Adipocyte (in vitro differentiated cells): ENCODE measurements around the gene CAMTA1.

Experiments
- DNase-seq: peaks from one replicate; pipeline ENCODE4 v3.0.0-alpha.2; 2015; ENCODE audit warnings: low read depth
- H3K27me3 ChIP-seq: replicated peaks from 2 replicates; pipeline ENCODE4 v1.7.0; 2013; ENCODE audit warnings: mild to moderate bottlenecking, low read length, moderate library complexity; ENCODE audit not compliant: control insufficient read depth, insufficient read depth
- H3K36me3 ChIP-seq: 2 replicates; pipeline ENCODE4 v1.7.0; 2013; ENCODE audit warnings: low read length, mild to moderate bottlenecking, moderate library complexity; ENCODE audit not compliant: control insufficient read depth, insufficient read depth, severe bottlenecking
- H3K4me1 ChIP-seq: 2 replicates; pipeline ENCODE4 v1.7.0; 2013; ENCODE audit warnings: mild to moderate bottlenecking, low read length, moderate library complexity; ENCODE audit not compliant: control insufficient read depth, insufficient read depth
- H3K4me3 ChIP-seq: 2 replicates; pipeline ENCODE4 v1.7.0; 2013; ENCODE audit warnings: mild to moderate bottlenecking, low read length, moderate library complexity
- H3K9ac ChIP-seq: 2 replicates; pipeline ENCODE4 v1.7.0; 2013; ENCODE audit warnings: mild to moderate bottlenecking, low read length, moderate library complexity
- H3K9me3 ChIP-seq: 2 replicates; pipeline ENCODE4 v1.7.0; 2013; ENCODE audit warnings: mild to moderate bottlenecking, low read length, moderate library complexity; ENCODE audit not compliant: control insufficient read depth

The CAMTA1 gene

DNA sequence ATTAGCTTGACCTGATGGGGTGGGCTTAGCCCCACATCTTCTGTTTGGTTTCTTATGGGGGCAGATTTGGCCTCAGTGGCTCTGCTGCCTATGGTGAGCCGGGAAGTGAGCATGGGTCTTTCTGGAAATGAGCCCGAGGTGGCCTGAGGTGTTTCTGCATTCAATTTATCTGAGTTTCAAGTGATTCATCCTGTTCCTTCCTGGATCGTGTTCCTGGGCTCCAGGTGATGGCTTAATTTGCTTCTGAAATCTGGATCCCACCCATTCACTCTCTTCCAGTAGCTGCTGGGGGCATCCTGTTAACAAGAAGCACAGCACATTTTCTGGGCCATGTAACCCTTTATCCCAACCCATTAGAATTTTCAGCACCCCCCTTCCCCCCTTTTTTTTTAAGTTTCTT, 324.6 kb downstream of the CAMTA1 start:
- no peak for DNase-seq
- Histone ChIP-seq H3K4me3 (no peak overlapping the region), H3K9me3 (peaks cover 9% of the 10 kb centered on the region), H3K27me3 (peaks cover 38% of the 10 kb centered on the region), H3K4me1 (no peaks in the 10 kb centered on the region), H3K9ac (no peak overlapping the region), H3K36me3 (no peaks in the 10 kb centered on the region)

GRCh38 chr1:7110321-7110720, 325.1 kb downstream of the CAMTA1 start:
- H3K9me3 ChIP-seq: peaks cover 9% of the 10 kb centered on the region
- no peak overlapping the region for H3K9ac ChIP-seq
- H3K36me3 ChIP-seq: no peaks in the 10 kb centered on the region
- DNase-seq: no peak
- H3K27me3 ChIP-seq: peaks cover 38% of the 10 kb centered on the region
- H3K4me3 ChIP-seq: no peak overlapping the region
- H3K4me1 ChIP-seq: no peaks in the 10 kb centered on the region

DNA sequence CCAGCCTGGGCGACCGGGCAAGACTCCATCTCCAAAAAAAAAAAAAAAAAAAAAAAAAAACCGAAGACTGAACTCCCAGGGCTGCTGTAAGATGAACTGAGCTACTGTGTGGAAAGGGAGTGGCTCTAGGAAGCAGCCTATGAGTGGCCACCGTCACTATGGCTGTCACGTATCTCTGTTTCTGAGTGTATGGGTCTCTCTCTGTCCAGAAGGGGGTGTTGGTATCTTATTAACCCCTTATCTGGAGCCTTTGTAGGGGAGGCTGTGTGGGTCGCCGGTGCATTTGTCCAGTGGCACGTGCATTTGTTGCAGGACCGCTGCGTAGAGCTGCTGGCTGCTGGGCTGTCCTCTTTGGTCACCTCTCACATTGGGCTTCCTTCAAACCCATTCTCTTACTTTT, 326.6 kb downstream of the CAMTA1 start:
- Histone ChIP-seq H3K4me1 (no peaks in the 10 kb centered on the region), H3K9ac (no peak overlapping the region), H3K36me3 (no peaks in the 10 kb centered on the region), H3K9me3 (peaks cover 13% of the 10 kb centered on the region), H3K27me3 (peaks cover 35% of the 10 kb centered on the region), H3K4me3 (no peak overlapping the region)
- no peak for DNase-seq

DNA sequence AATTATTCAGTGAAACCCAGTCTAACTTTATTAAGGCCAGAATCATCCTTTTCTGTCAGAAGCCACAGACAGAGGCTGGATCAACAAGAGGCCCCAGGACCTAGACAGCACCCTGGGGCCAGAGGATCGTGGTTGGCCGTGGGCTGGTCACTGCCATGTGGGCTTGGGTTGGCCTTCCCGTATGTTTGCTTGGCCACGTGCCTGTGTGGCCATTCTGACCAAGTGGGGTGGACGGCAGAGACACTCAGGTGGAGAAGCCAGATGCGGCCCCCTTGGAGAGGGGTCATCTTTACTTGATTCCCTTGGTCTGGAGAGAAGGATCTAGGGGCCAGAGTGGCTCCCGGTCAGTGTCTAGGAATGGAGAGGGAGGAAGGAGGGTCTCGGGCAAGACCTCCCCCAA, 327.9 kb downstream of the CAMTA1 start:
- Histone ChIP-seq H3K27me3 (peaks cover 23% of the 10 kb centered on the region), H3K36me3 (no peaks in the 10 kb centered on the region), H3K4me3 (no peak overlapping the region), H3K9me3 (peaks cover 13% of the 10 kb centered on the region), H3K9ac (no peak overlapping the region), H3K4me1 (peaks cover 9% of the 10 kb centered on the region)
- DNase-seq: no peak

- Histone ChIP-seq H3K27me3 (peaks cover 17% of the 10 kb centered on the region), H3K9me3 (peaks cover 7% of the 10 kb centered on the region), H3K9ac (no peak overlapping the region), H3K4me1 (peaks cover 9% of the 10 kb centered on the region), H3K4me3 (no peak overlapping the region), H3K36me3 (no peaks in the 10 kb centered on the region)
- no peak for DNase-seq
These were observed 328.6 kb downstream of the CAMTA1 start for GRCh38 chr1:7113822-7114221.

DNA sequence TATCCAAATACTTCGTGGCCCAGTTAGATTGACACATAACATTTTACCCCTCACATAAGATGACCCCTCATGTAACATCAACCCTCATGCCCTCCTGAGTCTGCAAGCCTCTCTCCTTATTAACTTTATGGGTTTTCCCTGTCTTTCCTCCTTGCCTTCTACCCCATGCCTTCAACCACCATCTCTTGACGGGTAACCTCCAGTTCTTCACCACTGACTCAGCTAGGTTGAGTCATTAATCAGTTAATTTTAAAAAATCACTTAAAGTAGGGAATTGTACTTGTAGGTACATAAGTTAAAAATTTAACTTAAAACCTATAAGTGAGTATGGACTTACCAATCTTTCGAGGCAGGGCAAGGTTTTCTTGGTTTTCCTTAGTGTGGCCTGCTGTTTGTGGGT, 330.7 kb downstream of the CAMTA1 start:
- Histone ChIP-seq H3K9ac (no peak overlapping the region), H3K36me3 (no peaks in the 10 kb centered on the region), H3K4me3 (no peak overlapping the region), H3K9me3 (peaks cover 4% of the 10 kb centered on the region), H3K27me3 (peaks cover 13% of the 10 kb centered on the region), H3K4me1 (peaks cover 9% of the 10 kb centered on the region)
- no peak for DNase-seq

- Histone ChIP-seq H3K36me3 (no peaks in the 10 kb centered on the region), H3K4me3 (peak overlapping the region; percentile 36)
- DNase-seq: peak; percentile 83
These were observed 332.4 kb downstream of the CAMTA1 start for GRCh38 chr1:7117399-7118281.

DNA sequence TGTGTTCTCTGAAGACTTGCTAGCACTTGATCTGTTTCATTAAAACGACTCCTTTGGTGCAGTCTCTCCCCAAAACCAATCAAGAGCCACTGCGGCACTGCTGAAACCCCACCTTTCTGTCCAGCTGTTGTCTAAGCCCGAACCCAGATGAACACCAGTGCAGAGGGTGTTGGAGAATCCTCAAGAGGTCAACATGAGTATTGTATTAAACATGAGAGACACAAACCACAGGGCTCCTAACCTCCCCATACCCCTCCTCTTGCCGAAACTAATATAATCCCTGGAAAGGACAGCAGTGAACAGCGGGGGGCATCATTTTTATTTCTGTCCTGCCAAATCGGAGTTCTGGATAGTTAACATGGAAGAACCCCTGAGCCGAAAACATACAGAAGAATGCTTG, 333.9 kb downstream of the CAMTA1 start:
- Histone ChIP-seq H3K4me1 (peaks cover 9% of the 10 kb centered on the region), H3K27me3 (peaks cover 25% of the 10 kb centered on the region), H3K4me3 (no peak overlapping the region), H3K9ac (no peak overlapping the region), H3K36me3 (no peaks in the 10 kb centered on the region), H3K9me3 (peaks cover 4% of the 10 kb centered on the region)
- DNase-seq: no peak

More at GRCh38 chr1:7117399-7118281, 332.4 kb downstream of the CAMTA1 start:
- H3K9ac ChIP-seq: no peak overlapping the region
- peaks cover 9% of the 10 kb centered on the region for H3K4me1 ChIP-seq
- H3K27me3 ChIP-seq: peaks cover 13% of the 10 kb centered on the region
- peaks cover 4% of the 10 kb centered on the region for H3K9me3 ChIP-seq

GRCh38 chr1:7120863-7121621, 335.8 kb downstream of the CAMTA1 start:
- Histone ChIP-seq H3K4me1 (peaks cover 9% of the 10 kb centered on the region), H3K9ac (no peak overlapping the region), H3K4me3 (no peak overlapping the region), H3K9me3 (no peaks in the 10 kb centered on the region), H3K36me3 (no peaks in the 10 kb centered on the region), H3K27me3 (peaks cover 31% of the 10 kb centered on the region)
- DNase-seq: no peak

DNA sequence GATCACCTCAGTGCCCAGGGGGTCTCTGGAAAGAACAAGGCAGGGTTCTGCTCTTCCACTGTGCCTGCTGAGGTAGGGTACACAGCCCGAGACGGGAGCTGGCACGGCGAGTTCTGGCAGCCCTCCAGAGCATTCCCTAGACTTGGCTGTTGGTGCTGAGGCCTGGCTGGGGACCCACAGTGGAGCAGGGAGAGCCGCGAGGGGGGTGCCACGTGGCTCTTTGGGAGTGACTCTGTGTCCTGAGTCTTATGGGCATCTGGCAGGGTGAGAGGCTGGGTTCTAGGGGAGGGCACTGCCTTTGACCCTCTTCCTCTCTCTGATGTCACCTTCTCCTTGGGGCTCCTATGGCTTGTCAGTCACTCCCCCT, 336.4 kb downstream of the CAMTA1 start:
- Histone ChIP-seq H3K9ac (no peak overlapping the region), H3K4me1 (peaks cover 9% of the 10 kb centered on the region), H3K36me3 (no peaks in the 10 kb centered on the region), H3K4me3 (no peak overlapping the region), H3K9me3 (no peaks in the 10 kb centered on the region), H3K27me3 (peaks cover 31% of the 10 kb centered on the region)
- no peak for DNase-seq

DNA sequence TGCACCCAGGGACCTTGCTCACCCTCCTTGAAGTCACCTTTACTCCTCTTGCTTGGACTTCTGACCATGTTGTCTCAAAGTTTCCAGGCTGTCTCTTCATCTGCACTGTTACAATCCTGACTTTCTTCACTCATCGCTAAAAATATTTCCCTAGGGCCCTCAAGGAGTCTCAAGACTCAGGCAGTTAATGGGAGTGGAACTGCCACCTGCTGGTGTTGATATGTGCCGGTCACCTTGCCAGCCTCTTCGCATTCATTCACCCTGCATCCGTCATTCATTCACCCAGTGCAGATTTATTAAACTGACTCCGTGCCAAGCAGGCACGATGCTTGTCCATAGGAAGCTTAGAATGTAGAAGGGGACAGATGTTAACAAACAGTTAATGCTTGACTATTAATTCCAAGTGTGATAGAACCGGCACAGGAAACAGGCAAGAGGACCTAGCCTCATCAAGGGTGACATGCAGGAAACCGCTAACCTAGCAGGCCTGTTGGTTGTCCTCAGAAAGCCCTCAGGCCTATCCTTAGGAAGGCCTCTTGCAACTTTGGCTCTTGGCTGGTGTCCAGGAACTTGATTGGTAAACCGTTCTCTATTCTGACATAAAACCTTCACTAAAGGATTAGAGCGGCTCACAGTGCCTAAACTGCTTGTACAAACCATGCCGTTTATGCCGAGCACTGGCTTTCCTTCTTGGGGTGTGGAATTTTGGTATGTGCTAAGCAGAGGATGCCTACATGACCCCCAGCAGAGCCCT, 342.2 kb downstream of the CAMTA1 start:
- Histone ChIP-seq H3K9ac (no peak overlapping the region), H3K36me3 (no peaks in the 10 kb centered on the region), H3K9me3 (peaks cover 4% of the 10 kb centered on the region), H3K4me1 (peaks cover 3% of the 10 kb centered on the region), H3K27me3 (peaks cover 23% of the 10 kb centered on the region), H3K4me3 (no peak overlapping the region)
- peak; percentile 32 for DNase-seq
